HepG2 (cell line): ENCODE data around the gene WWC2. TPM values are rescaled to one million over a fixed set of nuclear protein-coding genes. Genes with fewer than 3 reads are reported as not detected.

Experiments
- AFF4 ChIP-seq: sonication (generic); formaldehyde crosslinking; IDR thresholded peaks from 2 replicates; pipeline ENCODE4 v1.4.0; 2020; ENCODE audit warnings: missing genetic modification reagents
- FOXK2 ChIP-seq: fragments of 450-650 bp; IDR thresholded peaks from 2 replicates; pipeline ENCODE4 v1.6.1; 2016
- FOXO4 ChIP-seq: sonication (generic); formaldehyde crosslinking; conservative IDR thresholded peaks from 2 replicates; pipeline ENCODE4 v1.8.1; 2023; ENCODE audit warnings: missing genetic modification reagents
- HNRNPK ChIP-seq: fragments of 200-400 bp; formaldehyde crosslinking; IDR thresholded peaks from 2 replicates; pipeline ENCODE4 v1.6.1; 2018; ENCODE audit warnings: low read length, low read depth, moderate library complexity, mild to moderate bottlenecking; ENCODE audit not compliant: poor library complexity, severe bottlenecking
- KDM3A ChIP-seq: IDR thresholded peaks from 2 replicates; pipeline ENCODE4 v1.6.1; 2018; ENCODE audit warnings: low read depth, missing compliant biosample characterization
- MAZ ChIP-seq, 2 experiments: sonication (generic) in 1 of 2; formaldehyde crosslinking in 1 of 2; IDR thresholded peaks; 2 replicates each; pipeline versions ENCODE4 v1.5.0 to v1.6.1; 2012 to 2020; ENCODE audit warnings: low read depth in 2 of 2, mild to moderate bottlenecking in 2 of 2, borderline replicate concordance in 1 of 2, improper control_type of control experiment in 1 of 2, low read length in 1 of 2, missing genetic modification reagents in 1 of 2, moderate library complexity in 1 of 2
- MXD4 ChIP-seq: IDR thresholded peaks from 2 replicates; pipeline ENCODE4 v1.6.1; 2016; ENCODE audit warnings: mild to moderate bottlenecking, missing biosample characterization, missing genetic modification reagents
- PHB2 ChIP-seq: fragments of 450-650 bp; IDR thresholded peaks from 2 replicates; pipeline ENCODE4 v1.6.1; 2018; ENCODE audit not compliant: partially characterized antibody
- SAP130 ChIP-seq: IDR thresholded peaks from 2 replicates; pipeline ENCODE4 v1.6.1; 2016; ENCODE audit warnings: low read depth
- TBL1XR1 ChIP-seq: fragments of 150-350 bp; IDR thresholded peaks from 2 replicates; pipeline ENCODE4 v1.6.1; 2014; ENCODE audit warnings: borderline replicate concordance, low read length; ENCODE audit not compliant: partially characterized antibody
- TBX2 ChIP-seq: sonication (generic); formaldehyde crosslinking; IDR thresholded peaks from 2 replicates; pipeline ENCODE4 v1.5.0; 2020; ENCODE audit warnings: missing genetic modification reagents, mild to moderate bottlenecking, borderline replicate concordance
- ZFAT ChIP-seq: sonication (generic); formaldehyde crosslinking; conservative IDR thresholded peaks from 2 replicates; pipeline ENCODE4 v1.8.1; 2023; ENCODE audit warnings: missing genetic modification reagents, inconsistent platforms
- ZMYM4 ChIP-seq: sonication (generic); formaldehyde crosslinking; IDR thresholded peaks from 2 replicates; pipeline ENCODE4 v1.8.1; 2023; ENCODE audit warnings: mild to moderate bottlenecking, missing genetic modification reagents
- ZNF30 ChIP-seq: sonication (generic); formaldehyde crosslinking; IDR thresholded peaks from 2 replicates; pipeline ENCODE4 v1.5.0; 2020; ENCODE audit warnings: mild to moderate bottlenecking, missing genetic modification reagents
- ZNF639 ChIP-seq: conservative IDR thresholded peaks from 2 replicates; pipeline ENCODE4 v1.6.1; 2018; ENCODE audit warnings: missing genetic modification reagents
- polyA plus RNA-seq, 8 experiments: library from polyadenylated mRNA; depleted of rRNA in 3 of 8; stranded (reverse) in 7 of 8; unstranded in 1 of 8; fragments of >200 nt; fragmentation: Illumina TruSeq in 4 of 8; extraction: Trizol in 4 of 8; gene quantifications; 2 replicates each; pipeline versions ENCODE4 v1.2.1 to v1.2.3, GENCODE V29; 2011 to 2016; ENCODE audit warnings: low read depth in 4 of 8, missing spikeins in 1 of 8, mixed read lengths in 1 of 8; ENCODE audit not compliant: insufficient read depth in 1 of 8
- total RNA-seq, 5 experiments: library from RNA; depleted of rRNA; stranded (reverse); fragments of >200 nt; fragmentation: Illumina TruSeq; extraction: Trizol; gene quantifications; 2 replicates each; pipeline ENCODE4 v1.2.3, GENCODE V29; 2016; ENCODE audit warnings: low read depth in 1 of 5
- TF ChIP-seq, protein P1 (sequence below): IDR thresholded peaks from 2 replicates; pipeline ENCODE4 v1.6.1; 2016; ENCODE audit warnings: low read depth, borderline replicate concordance
- TF ChIP-seq, protein P2 (sequence below): sonication (generic); formaldehyde crosslinking; IDR thresholded peaks from 2 replicates; pipeline ENCODE4 v1.5.1; 2020; ENCODE audit warnings: missing genetic modification reagents, mild to moderate bottlenecking, borderline replicate concordance
- TF ChIP-seq, protein P3 (sequence below): sonication (generic); formaldehyde crosslinking; IDR thresholded peaks from 2 replicates; pipeline ENCODE4 v1.8.0; 2022; ENCODE audit warnings: missing genetic modification reagents, mild to moderate bottlenecking, moderate library complexity, borderline replicate concordance

Gene WWC2
- total and polyA plus RNA-seq, 2 of the 13 experiments (the other 11 are each of a cell fraction or from before 2014, with no cell fraction given) = 40.0 to 50.1 TPM

- TF ChIP-seq AFF4 (no peak; the same call in 1 of the 2 replicates), ZNF639 (CRISPR knock-in tag) (peak; percentile 13; the same call in 1 of the 2 replicates), MXD4 (peak; percentile 68), PHB2 (no peak), TBL1XR1 (no peak), ZMYM4 (CRISPR knock-in tag) (peak; percentile 38; the same call in 1 of the 2 replicates), FOXK2 (no peak), KDM3A (0 out of 2 replicates have a peak, but pooled peaks have one; percentile 5), ZNF30 (no peak; the same call in 1 of the 2 replicates), HNRNPK (peak; percentile 74), MAZ (IDR thresholded peaks at IDR 0.05; ENCODE audit: borderline replicate concordance, low read depth, low read length) (no peak), MAZ (CRISPR knock-in tag; IDR thresholded peaks at IDR 0.05; ENCODE audit: low read depth) (peak; percentile 15), SAP130 (CRISPR knock-in tag) (peak; percentile 80), TBX2 (CRISPR knock-in tag) (peak; percentile 80; the same call in 1 of the 2 replicates), FOXO4 (CRISPR knock-in tag) (0 out of 2 replicates have a peak, but pooled peaks have one; percentile 82), ZFAT (CRISPR knock-in tag) (no peak)
- TF ChIP-seq, protein P1, sequence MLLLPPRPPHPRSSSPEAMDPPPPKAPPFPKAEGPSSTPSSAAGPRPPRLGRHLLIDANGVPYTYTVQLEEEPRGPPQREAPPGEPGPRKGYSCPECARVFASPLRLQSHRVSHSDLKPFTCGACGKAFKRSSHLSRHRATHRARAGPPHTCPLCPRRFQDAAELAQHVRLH (CRISPR knock-in tag) = peak; percentile 64; the same call in 1 of the 2 replicates
- TF ChIP-seq, protein P2, sequence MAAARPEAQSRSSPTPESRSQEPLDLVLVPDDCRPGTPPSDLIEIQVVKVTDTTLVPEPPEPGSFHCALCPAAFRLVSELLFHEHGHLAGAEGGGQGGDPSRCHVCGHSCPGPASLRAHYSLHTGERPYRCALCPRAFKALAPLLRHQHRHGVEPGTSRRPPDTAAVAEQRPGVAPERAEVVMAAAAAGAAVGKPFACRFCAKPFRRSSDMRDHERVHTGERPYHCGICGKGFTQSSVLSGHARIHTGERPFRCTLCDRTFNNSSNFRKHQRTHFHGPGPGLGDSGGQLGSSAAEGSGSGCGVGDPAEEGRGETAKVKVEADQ (CRISPR knock-in tag) = no peak
- TF ChIP-seq, protein P3, sequence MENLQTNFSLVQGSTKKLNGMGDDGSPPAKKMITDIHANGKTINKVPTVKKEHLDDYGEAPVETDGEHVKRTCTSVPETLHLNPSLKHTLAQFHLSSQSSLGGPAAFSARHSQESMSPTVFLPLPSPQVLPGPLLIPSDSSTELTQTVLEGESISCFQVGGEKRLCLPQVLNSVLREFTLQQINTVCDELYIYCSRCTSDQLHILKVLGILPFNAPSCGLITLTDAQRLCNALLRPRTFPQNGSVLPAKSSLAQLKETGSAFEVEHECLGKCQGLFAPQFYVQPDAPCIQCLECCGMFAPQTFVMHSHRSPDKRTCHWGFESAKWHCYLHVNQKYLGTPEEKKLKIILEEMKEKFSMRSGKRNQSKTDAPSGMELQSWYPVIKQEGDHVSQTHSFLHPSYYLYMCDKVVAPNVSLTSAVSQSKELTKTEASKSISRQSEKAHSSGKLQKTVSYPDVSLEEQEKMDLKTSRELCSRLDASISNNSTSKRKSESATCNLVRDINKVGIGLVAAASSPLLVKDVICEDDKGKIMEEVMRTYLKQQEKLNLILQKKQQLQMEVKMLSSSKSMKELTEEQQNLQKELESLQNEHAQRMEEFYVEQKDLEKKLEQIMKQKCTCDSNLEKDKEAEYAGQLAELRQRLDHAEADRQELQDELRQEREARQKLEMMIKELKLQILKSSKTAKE (CRISPR knock-in tag) = 0 out of 2 replicates have a peak, but pooled peaks have one; percentile 1
Observed at GRCh38 chr4:183098019-183098722, 886 bp upstream of the WWC2 start (continued).
